ENCODE data around the gene PHF19. TPM values are rescaled to one million over a fixed set of nuclear protein-coding genes. Genes with fewer than 3 reads are reported as not detected.

Gene PHF19
- total and polyA plus RNA-seq, 10 of the 15 experiments (the other 5 are each of a cell fraction or from before 2014, with no cell fraction given) = 26.0 to 133 (median 87.7) TPM

GRCh38 chr9:120925535-120926396, 48.8 kb upstream of the PHF19 start (continued):
- no peak for TF ChIP-seq ZBTB40 (IDR thresholded peaks at IDR 0.05; ENCODE audit: borderline replicate concordance)
- no peak for TF ChIP-seq RAD21 (IDR thresholded peaks at IDR 0.05; ENCODE audit: insufficient read depth, low read depth, low read length)
- TF ChIP-seq NFXL1 (IDR thresholded peaks at IDR 0.05; ENCODE audit: borderline replicate concordance) = no peak
- TF ChIP-seq NR2F1 (conservative IDR thresholded peaks at IDR 0.05) = no peak
- TF ChIP-seq POU2F2 (IDR thresholded peaks at IDR 0.05; ENCODE audit: borderline replicate concordance, low read depth, low read length) = peak; percentile 96
- TF ChIP-seq, protein P1, sequence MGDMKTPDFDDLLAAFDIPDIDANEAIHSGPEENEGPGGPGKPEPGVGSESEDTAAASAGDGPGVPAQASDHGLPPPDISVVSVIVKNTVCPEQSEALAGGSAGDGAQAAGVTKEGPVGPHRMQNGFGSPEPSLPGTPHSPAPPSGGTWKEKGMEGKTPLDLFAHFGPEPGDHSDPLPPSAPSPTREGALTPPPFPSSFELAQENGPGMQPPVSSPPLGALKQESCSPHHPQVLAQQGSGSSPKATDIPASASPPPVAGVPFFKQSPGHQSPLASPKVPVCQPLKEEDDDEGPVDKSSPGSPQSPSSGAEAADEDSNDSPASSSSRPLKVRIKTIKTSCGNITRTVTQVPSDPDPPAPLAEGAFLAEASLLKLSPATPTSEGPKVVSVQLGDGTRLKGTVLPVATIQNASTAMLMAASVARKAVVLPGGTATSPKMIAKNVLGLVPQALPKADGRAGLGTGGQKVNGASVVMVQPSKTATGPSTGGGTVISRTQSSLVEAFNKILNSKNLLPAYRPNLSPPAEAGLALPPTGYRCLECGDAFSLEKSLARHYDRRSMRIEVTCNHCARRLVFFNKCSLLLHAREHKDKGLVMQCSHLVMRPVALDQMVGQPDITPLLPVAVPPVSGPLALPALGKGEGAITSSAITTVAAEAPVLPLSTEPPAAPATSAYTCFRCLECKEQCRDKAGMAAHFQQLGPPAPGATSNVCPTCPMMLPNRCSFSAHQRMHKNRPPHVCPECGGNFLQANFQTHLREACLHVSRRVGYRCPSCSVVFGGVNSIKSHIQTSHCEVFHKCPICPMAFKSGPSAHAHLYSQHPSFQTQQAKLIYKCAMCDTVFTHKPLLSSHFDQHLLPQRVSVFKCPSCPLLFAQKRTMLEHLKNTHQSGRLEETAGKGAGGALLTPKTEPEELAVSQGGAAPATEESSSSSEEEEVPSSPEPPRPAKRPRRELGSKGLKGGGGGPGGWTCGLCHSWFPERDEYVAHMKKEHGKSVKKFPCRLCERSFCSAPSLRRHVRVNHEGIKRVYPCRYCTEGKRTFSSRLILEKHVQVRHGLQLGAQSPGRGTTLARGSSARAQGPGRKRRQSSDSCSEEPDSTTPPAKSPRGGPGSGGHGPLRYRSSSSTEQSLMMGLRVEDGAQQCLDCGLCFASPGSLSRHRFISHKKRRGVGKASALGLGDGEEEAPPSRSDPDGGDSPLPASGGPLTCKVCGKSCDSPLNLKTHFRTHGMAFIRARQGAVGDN (IDR thresholded peaks at IDR 0.05) = peak; percentile 95
- no peak; a peak in 2 of 4 replicates for TF ChIP-seq IKZF2 (IDR thresholded peaks at IDR 0.05)
- no peak for TF ChIP-seq HDAC6 (IDR thresholded peaks at IDR 0.05; ENCODE audit: unreplicated experiment)
- no peak for TF ChIP-seq TCF7 (IDR thresholded peaks at IDR 0.05; ENCODE audit: borderline replicate concordance)
- no peak for TF ChIP-seq ESRRA (IDR thresholded peaks at IDR 0.05; ENCODE audit: low read length)
- TF ChIP-seq IRF4 (IDR thresholded peaks at IDR 0.05; ENCODE audit: low read depth, low read length) = 0 out of 2 replicates have a peak, but pooled peaks have one; percentile 35
- TF ChIP-seq NR2C1 (IDR thresholded peaks at IDR 0.05) = no peak
- TF ChIP-seq CTCF (IDR thresholded peaks at IDR 0.05 in 2 of 3, conservative IDR thresholded peaks at IDR 0.05 in 1 of 3; ENCODE audit: control insufficient read depth in 2 of 3, extremely low read depth in 1 of 3, insufficient read depth in 1 of 3, low read depth in 3 of 3, low read length in 3 of 3) = no peak
- TF ChIP-seq SMC3 (IDR thresholded peaks at IDR 0.05; ENCODE audit: borderline replicate concordance, low read length) = no peak
- no peak for TF ChIP-seq ZZZ3 (IDR thresholded peaks at IDR 0.05; ENCODE audit: control insufficient read depth, insufficient read length, low read depth)
- peak; percentile 44; the same call in 1 of the 2 replicates for TF ChIP-seq SIN3A (IDR thresholded peaks at IDR 0.05; ENCODE audit: low read depth, low read length)

All from GM12878 (cell line).